Gastrocnemius medialis (tissue), 4 donors: ENCODE results near the gene CTSA.

Experiments used
- POLR2A ChIP-seq, 2 donors: fragments of 450-650 bp; IDR thresholded peaks; one replicate each; pipeline ENCODE4 v1.6.1; 2017; ENCODE audit warnings: antibody characterized with exemption in 2 of 2, mild to moderate bottlenecking in 2 of 2, moderate library complexity in 2 of 2
- TF ChIP-seq, protein P1 (sequence below), 5 experiments: fragments of 450-650 bp in 3 of 5; fragments of 200-600 bp in 2 of 5; sonication (generic) in 2 of 5; IDR thresholded peaks in 4 of 5; conservative IDR thresholded peaks in 1 of 5; 1 replicate in 4 of 5; 2 replicates in 1 of 5; pipeline ENCODE4 v1.5.1; 2016 to 2019; ENCODE audit warnings: antibody characterized with exemption in 5 of 5, mild to moderate bottlenecking in 3 of 5, moderate library complexity in 3 of 5

DNA sequence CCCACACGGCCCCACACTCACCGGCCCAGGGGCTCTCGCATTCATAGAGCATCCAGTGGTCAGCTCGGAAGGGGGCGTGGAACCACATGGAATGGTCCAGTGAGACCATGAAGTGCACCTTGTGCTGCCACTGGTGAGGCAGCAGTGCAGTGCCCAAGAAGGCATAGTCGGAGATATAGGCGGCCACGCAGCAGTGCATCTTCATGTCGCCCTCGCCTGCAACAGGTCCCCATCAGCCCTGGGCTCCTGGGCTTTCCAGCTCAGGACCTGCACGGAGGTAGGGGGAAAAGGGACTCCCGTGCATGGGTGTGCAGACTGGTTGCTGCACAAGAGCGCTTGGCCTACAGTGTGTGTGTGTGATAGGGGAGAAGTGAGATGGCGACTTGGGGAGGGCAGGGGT lies 47.6 kb upstream of the CTSA start:
- no peak for TF ChIP-seq POLR2A (IDR thresholded peaks at IDR 0.05)
- TF ChIP-seq, protein P1, sequence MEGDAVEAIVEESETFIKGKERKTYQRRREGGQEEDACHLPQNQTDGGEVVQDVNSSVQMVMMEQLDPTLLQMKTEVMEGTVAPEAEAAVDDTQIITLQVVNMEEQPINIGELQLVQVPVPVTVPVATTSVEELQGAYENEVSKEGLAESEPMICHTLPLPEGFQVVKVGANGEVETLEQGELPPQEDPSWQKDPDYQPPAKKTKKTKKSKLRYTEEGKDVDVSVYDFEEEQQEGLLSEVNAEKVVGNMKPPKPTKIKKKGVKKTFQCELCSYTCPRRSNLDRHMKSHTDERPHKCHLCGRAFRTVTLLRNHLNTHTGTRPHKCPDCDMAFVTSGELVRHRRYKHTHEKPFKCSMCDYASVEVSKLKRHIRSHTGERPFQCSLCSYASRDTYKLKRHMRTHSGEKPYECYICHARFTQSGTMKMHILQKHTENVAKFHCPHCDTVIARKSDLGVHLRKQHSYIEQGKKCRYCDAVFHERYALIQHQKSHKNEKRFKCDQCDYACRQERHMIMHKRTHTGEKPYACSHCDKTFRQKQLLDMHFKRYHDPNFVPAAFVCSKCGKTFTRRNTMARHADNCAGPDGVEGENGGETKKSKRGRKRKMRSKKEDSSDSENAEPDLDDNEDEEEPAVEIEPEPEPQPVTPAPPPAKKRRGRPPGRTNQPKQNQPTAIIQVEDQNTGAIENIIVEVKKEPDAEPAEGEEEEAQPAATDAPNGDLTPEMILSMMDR (IDR thresholded peaks at IDR 0.05 in 4 of 5, conservative IDR thresholded peaks at IDR 0.05 in 1 of 5) = no peak
